Tongue (tissue), 2 donors: ENCODE measurements around the gene FRY. TPM values are rescaled to one million over a fixed set of nuclear protein-coding genes. Genes with fewer than 3 reads are reported as not detected.
"Not testable (repeated sequence)": the region's sequence is repeated elsewhere in the genome, so short reads cannot be mapped to it uniquely, and the experiment has no call there.

ENCODE experiments used
- DNase-seq: peaks from one replicate; pipeline ENCODE4 v3.0.0-alpha.2; 2015
- total RNA-seq: library from RNA; depleted of rRNA; stranded (reverse); fragments of >200 nt; gene quantifications from one replicate; pipeline ENCODE4 v1.2.3, GENCODE V29; 2014

FRY gene
- total RNA-seq, 1 donor from 2014 or later: 152 TPM

GRCh38 chr13:32041429-32041828, 9.9 kb downstream of the FRY start:
- DNase-seq: no peak

- no peak for DNase-seq
These were observed 11.0 kb downstream of the FRY start for GRCh38 chr13:32042551-32042950.

- no peak for DNase-seq
These were observed 12.9 kb downstream of the FRY start for GRCh38 chr13:32044446-32044845.

- no peak for DNase-seq
These were observed 14.0 kb downstream of the FRY start for GRCh38 chr13:32045537-32045936.

- DNase-seq: no peak
These were observed 14.6 kb downstream of the FRY start for GRCh38 chr13:32045982-32046785.

- no peak for DNase-seq
These were observed 15.5 kb downstream of the FRY start for GRCh38 chr13:32047088-32047487.

GRCh38 chr13:32047793-32048192, 16.2 kb downstream of the FRY start:
- no peak for DNase-seq

GRCh38 chr13:32048816-32049215, 17.2 kb downstream of the FRY start:
- no peak for DNase-seq

GRCh38 chr13:32051156-32051555, 19.6 kb downstream of the FRY start:
- peak; percentile 57 for DNase-seq

- no peak for DNase-seq
These were observed 24.7 kb downstream of the FRY start for GRCh38 chr13:32056316-32056715.

- DNase-seq: not testable (repeated sequence)
These were observed 25.8 kb downstream of the FRY start for GRCh38 chr13:32057325-32057724.

GRCh38 chr13:32059511-32059984, 28.0 kb downstream of the FRY start:
- no peak for DNase-seq

GRCh38 chr13:32060401-32060878, 28.9 kb downstream of the FRY start:
- peak; percentile 81 for DNase-seq

GRCh38 chr13:32063619-32064233, 32.2 kb downstream of the FRY start:
- no peak for DNase-seq

GRCh38 chr13:32067149-32067961, 35.8 kb downstream of the FRY start:
- no peak for DNase-seq

GRCh38 chr13:32068255-32068654, 36.7 kb downstream of the FRY start:
- DNase-seq: no peak

- no peak for DNase-seq
These were observed 41.7 kb downstream of the FRY start for GRCh38 chr13:32073180-32073864.

- DNase-seq: no peak
These were observed 43.7 kb downstream of the FRY start for GRCh38 chr13:32075170-32075851.

GRCh38 chr13:32079587-32079986, 48.0 kb downstream of the FRY start:
- DNase-seq: no peak

- no peak for DNase-seq
These were observed 48.8 kb downstream of the FRY start for GRCh38 chr13:32080328-32080744.

GRCh38 chr13:32081591-32081990, 50.0 kb downstream of the FRY start:
- DNase-seq: no peak
